Measurements from ENCODE around the gene DCAF4.
A peak's percentile ranks its signal among the peaks of the same experiment; 100 is the strongest.
"Not testable (repeated sequence)": the region's sequence is repeated elsewhere in the genome, so short reads cannot be mapped to it uniquely, and the experiment has no call there.

Gene DCAF4

GRCh38 chr14:72939630-72940029, 13.4 kb downstream of the DCAF4 start:
- DNase-seq = no peak

GRCh38 chr14:72941286-72941985, 15.2 kb downstream of the DCAF4 start:
- no peak for DNase-seq

GRCh38 chr14:72942934-72943333, 16.7 kb downstream of the DCAF4 start:
- DNase-seq = no peak

- DNase-seq = no peak
These were observed 17.7 kb downstream of the DCAF4 start for GRCh38 chr14:72943876-72944430.

- DNase-seq = no peak
These were observed 19.2 kb downstream of the DCAF4 start for GRCh38 chr14:72945356-72946027.

- DNase-seq = no peak
These were observed 20.2 kb downstream of the DCAF4 start for GRCh38 chr14:72946491-72946890.

- DNase-seq = no peak
These were observed 21.3 kb downstream of the DCAF4 start for GRCh38 chr14:72947366-72948160.

- peak; percentile 52 for DNase-seq
These were observed 22.3 kb downstream of the DCAF4 start for GRCh38 chr14:72948481-72949138.

GRCh38 chr14:72952171-72952570, 25.9 kb downstream of the DCAF4 start:
- DNase-seq = no peak

GRCh38 chr14:72956741-72957140, 30.5 kb downstream of the DCAF4 start:
- DNase-seq = not testable (repeated sequence)

GRCh38 chr14:72957213-72957612, 30.9 kb downstream of the DCAF4 start:
- no peak for DNase-seq

GRCh38 chr14:72958548-72958947, 32.3 kb downstream of the DCAF4 start:
- DNase-seq = no peak

GRCh38 chr14:72961016-72961415, 34.8 kb downstream of the DCAF4 start:
- not testable (repeated sequence) for DNase-seq

GRCh38 chr14:72961579-72962335, 35.5 kb downstream of the DCAF4 start:
- DNase-seq = no peak

GRCh38 chr14:72962336-72962754, 36.1 kb downstream of the DCAF4 start:
- DNase-seq = not testable (repeated sequence)

GRCh38 chr14:72962829-72963312, 36.6 kb downstream of the DCAF4 start:
- DNase-seq = no peak

- no peak for DNase-seq
These were observed 39.0 kb downstream of the DCAF4 start for GRCh38 chr14:72965249-72965648.

GRCh38 chr14:72966038-72966437, 39.8 kb downstream of the DCAF4 start:
- no peak for DNase-seq

- no peak for DNase-seq
These were observed 42.1 kb downstream of the DCAF4 start for GRCh38 chr14:72968316-72968715.

GRCh38 chr14:72970058-72970630, 43.9 kb downstream of the DCAF4 start:
- no peak for DNase-seq

- no peak for DNase-seq
These were observed 44.7 kb downstream of the DCAF4 start for GRCh38 chr14:72970824-72971434.

Data from effector CD4-positive, alpha-beta T cell (primary cell).